ENCODE measurements around the gene B3GAT1. TPM values are rescaled to one million over a fixed set of nuclear protein-coding genes. Genes with fewer than 3 reads are reported as not detected.

The B3GAT1 gene
- total RNA-seq, 2 donors from 2014 or later = 20.6 to 29.5 TPM

DNA sequence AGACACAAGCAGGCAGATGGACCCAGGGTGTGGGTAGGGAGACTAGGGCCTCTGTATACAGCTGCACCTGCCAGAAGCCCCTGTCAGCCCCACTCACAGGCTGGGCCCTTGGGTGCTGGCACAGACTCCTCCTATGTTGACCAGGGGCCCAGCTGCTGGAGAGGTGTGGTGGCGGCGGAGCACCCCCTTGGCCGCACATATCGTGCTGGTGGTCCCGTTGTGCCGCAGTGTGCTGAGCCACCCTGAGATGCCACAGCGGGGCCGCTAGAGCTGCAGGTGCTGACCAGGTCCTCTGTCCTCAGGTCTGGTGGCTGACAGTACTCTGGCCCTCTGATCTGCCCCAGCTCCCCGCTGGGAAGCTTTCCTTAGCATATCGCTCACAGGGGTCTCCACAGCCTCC, 30.2 kb upstream of the B3GAT1 start:
- Histone ChIP-seq H3K27me3 (ENCODE audit: control insufficient read depth, insufficient read depth, low read length, poor library complexity, severe bottlenecking) (no peaks in the 10 kb centered on the region), H3K4me3 (ENCODE audit: low read length) (no peak overlapping the region), H3K9ac (ENCODE audit: extremely low read depth, low read length, poor library complexity, severe bottlenecking) (no peak overlapping the region), H3K9me3 (ENCODE audit: control insufficient read depth, low read length) (no peaks in the 10 kb centered on the region), H3K4me1 (ENCODE audit: control insufficient read depth, insufficient read depth, low read length) (no peaks in the 10 kb centered on the region), H3K36me3 (ENCODE audit: control insufficient read depth, insufficient read depth, low read length) (no peaks in the 10 kb centered on the region), H3K27ac (ENCODE audit: low read depth, low read length) (no peak overlapping the region)
- TF ChIP-seq, protein P1, sequence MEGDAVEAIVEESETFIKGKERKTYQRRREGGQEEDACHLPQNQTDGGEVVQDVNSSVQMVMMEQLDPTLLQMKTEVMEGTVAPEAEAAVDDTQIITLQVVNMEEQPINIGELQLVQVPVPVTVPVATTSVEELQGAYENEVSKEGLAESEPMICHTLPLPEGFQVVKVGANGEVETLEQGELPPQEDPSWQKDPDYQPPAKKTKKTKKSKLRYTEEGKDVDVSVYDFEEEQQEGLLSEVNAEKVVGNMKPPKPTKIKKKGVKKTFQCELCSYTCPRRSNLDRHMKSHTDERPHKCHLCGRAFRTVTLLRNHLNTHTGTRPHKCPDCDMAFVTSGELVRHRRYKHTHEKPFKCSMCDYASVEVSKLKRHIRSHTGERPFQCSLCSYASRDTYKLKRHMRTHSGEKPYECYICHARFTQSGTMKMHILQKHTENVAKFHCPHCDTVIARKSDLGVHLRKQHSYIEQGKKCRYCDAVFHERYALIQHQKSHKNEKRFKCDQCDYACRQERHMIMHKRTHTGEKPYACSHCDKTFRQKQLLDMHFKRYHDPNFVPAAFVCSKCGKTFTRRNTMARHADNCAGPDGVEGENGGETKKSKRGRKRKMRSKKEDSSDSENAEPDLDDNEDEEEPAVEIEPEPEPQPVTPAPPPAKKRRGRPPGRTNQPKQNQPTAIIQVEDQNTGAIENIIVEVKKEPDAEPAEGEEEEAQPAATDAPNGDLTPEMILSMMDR (conservative IDR thresholded peaks at IDR 0.05) = no peak
- Mint-ChIP-seq H3K27me3 (ENCODE audit: insufficient read depth) (no peaks in the 10 kb centered on the region), H3K27ac (no peak overlapping the region), H3K9me3 (peaks cover 1% of the 10 kb centered on the region), H3K36me3 (ENCODE audit: low read depth) (no peaks in the 10 kb centered on the region), H3K4me1 (no peaks in the 10 kb centered on the region), H3K4me3 (no peak overlapping the region)
- WGBS, 2 experiments (ENCODE audit: insufficient coverage in 1 of 2, insufficient read length in 1 of 2) = 80 to 87% methylated on average over 10 of the region's 10 CpGs
- DNase-seq = no peak

GRCh38 chr11:134441706-134442105, 29.7 kb upstream of the B3GAT1 start:
- TF ChIP-seq, protein P1 (conservative IDR thresholded peaks at IDR 0.05) = no peak
- 91 to 94% methylated on average over 2 to 3 of the region's 4 CpGs for WGBS, 2 experiments (ENCODE audit: insufficient coverage in 1 of 2, insufficient read length in 1 of 2)
- Mint-ChIP-seq H3K4me3 (no peak overlapping the region), H3K27ac (no peak overlapping the region), H3K36me3 (ENCODE audit: low read depth) (no peaks in the 10 kb centered on the region), H3K27me3 (ENCODE audit: insufficient read depth) (no peaks in the 10 kb centered on the region), H3K9me3 (peaks cover 1% of the 10 kb centered on the region), H3K4me1 (no peaks in the 10 kb centered on the region)
- no peak for DNase-seq
- Histone ChIP-seq H3K36me3 (ENCODE audit: control insufficient read depth, insufficient read depth, low read length) (no peaks in the 10 kb centered on the region), H3K9me3 (ENCODE audit: control insufficient read depth, low read length) (no peaks in the 10 kb centered on the region), H3K9ac (ENCODE audit: extremely low read depth, low read length, poor library complexity, severe bottlenecking) (no peak overlapping the region), H3K4me3 (ENCODE audit: low read length) (no peak overlapping the region), H3K27me3 (ENCODE audit: control insufficient read depth, insufficient read depth, low read length, poor library complexity, severe bottlenecking) (no peaks in the 10 kb centered on the region), H3K27ac (ENCODE audit: low read depth, low read length) (no peak overlapping the region), H3K4me1 (ENCODE audit: control insufficient read depth, insufficient read depth, low read length) (no peaks in the 10 kb centered on the region)

GRCh38 chr11:134441281-134441680, 29.2 kb upstream of the B3GAT1 start:
- Mint-ChIP-seq H3K4me3 (no peak overlapping the region), H3K27me3 (ENCODE audit: insufficient read depth) (no peaks in the 10 kb centered on the region), H3K4me1 (no peaks in the 10 kb centered on the region), H3K27ac (no peak overlapping the region), H3K9me3 (peaks cover 1% of the 10 kb centered on the region), H3K36me3 (ENCODE audit: low read depth) (no peaks in the 10 kb centered on the region)
- Histone ChIP-seq H3K27ac (ENCODE audit: low read depth, low read length) (peak overlapping the region; percentile 37), H3K36me3 (ENCODE audit: control insufficient read depth, insufficient read depth, low read length) (no peaks in the 10 kb centered on the region), H3K4me3 (ENCODE audit: low read length) (no peak overlapping the region), H3K9ac (ENCODE audit: extremely low read depth, low read length, poor library complexity, severe bottlenecking) (no peak overlapping the region), H3K9me3 (ENCODE audit: control insufficient read depth, low read length) (no peaks in the 10 kb centered on the region), H3K4me1 (ENCODE audit: control insufficient read depth, insufficient read depth, low read length) (no peaks in the 10 kb centered on the region), H3K27me3 (ENCODE audit: control insufficient read depth, insufficient read depth, low read length, poor library complexity, severe bottlenecking) (no peaks in the 10 kb centered on the region)
- DNase-seq = no peak
- WGBS, 2 experiments (ENCODE audit: insufficient coverage in 1 of 2, insufficient read length in 1 of 2) = 75 to 79% methylated on average over 7 to 9 of the region's 9 CpGs
- TF ChIP-seq, protein P1 (conservative IDR thresholded peaks at IDR 0.05) = no peak

All from endodermal cell (in vitro differentiated cells).